Measurements from ENCODE around the gene TEX30.

DNA sequence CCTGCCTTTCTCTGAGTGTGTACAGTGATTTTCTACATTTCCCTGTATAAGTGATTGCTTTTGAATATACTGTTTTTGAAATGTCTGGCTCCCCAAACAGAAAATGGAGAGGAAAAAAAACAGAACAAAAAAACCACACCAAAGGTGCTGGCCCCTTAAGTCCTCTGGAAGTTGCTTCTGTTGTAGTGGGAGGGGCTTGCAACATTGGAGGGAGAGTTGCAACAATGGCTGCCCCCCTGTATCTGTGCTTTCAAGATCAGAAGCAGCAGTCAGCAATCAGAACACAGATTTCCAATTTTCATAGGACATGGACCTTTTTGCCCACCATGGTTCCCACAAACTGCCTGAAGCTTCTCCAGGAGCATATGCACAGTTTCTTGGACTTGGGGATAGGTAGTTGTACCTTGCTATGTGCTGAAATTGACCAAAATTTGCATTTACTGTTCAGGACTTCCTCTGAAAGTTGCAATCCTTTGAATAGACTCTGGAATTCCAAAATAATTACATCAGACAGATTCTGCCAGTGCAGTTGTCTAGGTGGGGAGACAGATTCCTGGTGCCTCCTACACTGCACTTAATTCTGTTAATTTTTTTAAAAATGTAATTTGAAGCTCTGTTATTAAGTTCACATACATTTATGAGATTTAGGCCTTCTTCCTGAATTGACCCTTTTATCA lies 39.2 kb upstream of the TEX30 start:
- TF ChIP-seq, protein P1, sequence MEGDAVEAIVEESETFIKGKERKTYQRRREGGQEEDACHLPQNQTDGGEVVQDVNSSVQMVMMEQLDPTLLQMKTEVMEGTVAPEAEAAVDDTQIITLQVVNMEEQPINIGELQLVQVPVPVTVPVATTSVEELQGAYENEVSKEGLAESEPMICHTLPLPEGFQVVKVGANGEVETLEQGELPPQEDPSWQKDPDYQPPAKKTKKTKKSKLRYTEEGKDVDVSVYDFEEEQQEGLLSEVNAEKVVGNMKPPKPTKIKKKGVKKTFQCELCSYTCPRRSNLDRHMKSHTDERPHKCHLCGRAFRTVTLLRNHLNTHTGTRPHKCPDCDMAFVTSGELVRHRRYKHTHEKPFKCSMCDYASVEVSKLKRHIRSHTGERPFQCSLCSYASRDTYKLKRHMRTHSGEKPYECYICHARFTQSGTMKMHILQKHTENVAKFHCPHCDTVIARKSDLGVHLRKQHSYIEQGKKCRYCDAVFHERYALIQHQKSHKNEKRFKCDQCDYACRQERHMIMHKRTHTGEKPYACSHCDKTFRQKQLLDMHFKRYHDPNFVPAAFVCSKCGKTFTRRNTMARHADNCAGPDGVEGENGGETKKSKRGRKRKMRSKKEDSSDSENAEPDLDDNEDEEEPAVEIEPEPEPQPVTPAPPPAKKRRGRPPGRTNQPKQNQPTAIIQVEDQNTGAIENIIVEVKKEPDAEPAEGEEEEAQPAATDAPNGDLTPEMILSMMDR (IDR thresholded peaks at IDR 0.05): no peak
- TF ChIP-seq POLR2A (IDR thresholded peaks at IDR 0.05): no peak

All from right lobe of liver (tissue), 4 donors.